Measurements from ENCODE around the gene PABPC4L. TPM values are rescaled to one million over a fixed set of nuclear protein-coding genes. Genes with fewer than 3 reads are reported as not detected.

The PABPC4L gene
- total RNA-seq, 1 experiment from 2014 or later: 2.2 TPM

GRCh38 chr4:134219043-134219442, 17.5 kb upstream of the PABPC4L start:
- Histone ChIP-seq H3K18ac (ENCODE audit: insufficient read length, low read depth, low read length) (no peak overlapping the region), H2BK5ac (ENCODE audit: insufficient read length, low read length) (no peak overlapping the region), H2BK12ac (ENCODE audit: insufficient read length, low read depth, low read length) (no peak overlapping the region), H3K79me1 (ENCODE audit: insufficient read depth, low read depth, low read length, poor library complexity, severe bottlenecking) (no peaks in the 10 kb centered on the region), H2BK15ac (ENCODE audit: low read depth, low read length) (no peak overlapping the region), H3K27me3 (ENCODE audit: insufficient read depth, low read length) (no peaks in the 10 kb centered on the region), H2AK5ac (ENCODE audit: insufficient read length, low read length) (no peak overlapping the region), H3K4me2 (ENCODE audit: insufficient read depth, insufficient read length, low read length) (no peak overlapping the region), H4K91ac (ENCODE audit: insufficient read length, low read depth, low read length) (no peak overlapping the region), H4K5ac (ENCODE audit: insufficient read length, low read depth, low read length) (no peak overlapping the region), H3K56ac (ENCODE audit: insufficient read length, low read depth, low read length) (no peak overlapping the region), H3K9me3 (ENCODE audit: control insufficient read depth, low read depth, low read length) (no peaks in the 10 kb centered on the region), H4K20me1 (ENCODE audit: control insufficient read depth, insufficient read depth, insufficient read length) (no peaks in the 10 kb centered on the region), H3K4me1 (ENCODE audit: insufficient read depth, low read length) (no peaks in the 10 kb centered on the region), H3K23me2 (ENCODE audit: insufficient read length, low read depth, low read length, poor library complexity, severe bottlenecking) (no peaks in the 10 kb centered on the region), H3K27ac (ENCODE audit: insufficient read length, low read depth, low read length) (no peak overlapping the region), H2BK20ac (ENCODE audit: low read depth, low read length, poor library complexity, severe bottlenecking) (no peak overlapping the region), H3K14ac (ENCODE audit: insufficient read depth, low read length) (no peak overlapping the region), H4K8ac (replicated peaks; ENCODE audit: insufficient read length, low read depth, low read length) (no peak overlapping the region), H3K9ac (ENCODE audit: extremely low read depth, insufficient read length, low read length) (no peak overlapping the region), H3K4ac (ENCODE audit: low read depth, low read length) (no peak overlapping the region), H3K23ac (ENCODE audit: insufficient read length, low read depth, low read length) (no peak overlapping the region), H3K79me2 (ENCODE audit: insufficient read depth, low read length) (no peaks in the 10 kb centered on the region), H3T11ph (ENCODE audit: low read length) (no peak overlapping the region), H2AFZ (ENCODE audit: low read length) (no peak overlapping the region), H2BK120ac (ENCODE audit: low read depth, low read length, poor library complexity, severe bottlenecking) (no peak overlapping the region)
- DNase-seq: no peak
- no CpG with 5 or more reads among the region's 3 CpGs for WGBS (ENCODE audit: extremely low coverage, insufficient read length, low lambda C conversion rate)
- Mint-ChIP-seq H3K4me1 (no peaks in the 10 kb centered on the region), H3K27me3 (ENCODE audit: low read depth) (no peaks in the 10 kb centered on the region), H3K4me3 (no peak overlapping the region), H3K9me3 (no peaks in the 10 kb centered on the region), H3K36me3 (ENCODE audit: insufficient read depth in 1 of 3, low read depth in 3 of 3) (no peaks in the 10 kb centered on the region), H3K27ac (no peak overlapping the region)
- TF ChIP-seq CTCF (conservative IDR thresholded peaks at IDR 0.05): peak; percentile 52; the same call in 2 of the 3 replicates
